GM19438 (cell line): ENCODE results near the gene SH3YL1.
"Not testable (repeated sequence)": the region's sequence is repeated elsewhere in the genome, so short reads cannot be mapped to it uniquely, and the experiment has no call there.

Source experiments
- ATAC-seq: cut with Tn5 transposase; IDR thresholded peaks from one replicate; pipeline ENCODE4 v1.9.1; 2021; ENCODE audit warnings: low read depth; ENCODE audit not compliant: unreplicated experiment

SH3YL1 gene

DNA sequence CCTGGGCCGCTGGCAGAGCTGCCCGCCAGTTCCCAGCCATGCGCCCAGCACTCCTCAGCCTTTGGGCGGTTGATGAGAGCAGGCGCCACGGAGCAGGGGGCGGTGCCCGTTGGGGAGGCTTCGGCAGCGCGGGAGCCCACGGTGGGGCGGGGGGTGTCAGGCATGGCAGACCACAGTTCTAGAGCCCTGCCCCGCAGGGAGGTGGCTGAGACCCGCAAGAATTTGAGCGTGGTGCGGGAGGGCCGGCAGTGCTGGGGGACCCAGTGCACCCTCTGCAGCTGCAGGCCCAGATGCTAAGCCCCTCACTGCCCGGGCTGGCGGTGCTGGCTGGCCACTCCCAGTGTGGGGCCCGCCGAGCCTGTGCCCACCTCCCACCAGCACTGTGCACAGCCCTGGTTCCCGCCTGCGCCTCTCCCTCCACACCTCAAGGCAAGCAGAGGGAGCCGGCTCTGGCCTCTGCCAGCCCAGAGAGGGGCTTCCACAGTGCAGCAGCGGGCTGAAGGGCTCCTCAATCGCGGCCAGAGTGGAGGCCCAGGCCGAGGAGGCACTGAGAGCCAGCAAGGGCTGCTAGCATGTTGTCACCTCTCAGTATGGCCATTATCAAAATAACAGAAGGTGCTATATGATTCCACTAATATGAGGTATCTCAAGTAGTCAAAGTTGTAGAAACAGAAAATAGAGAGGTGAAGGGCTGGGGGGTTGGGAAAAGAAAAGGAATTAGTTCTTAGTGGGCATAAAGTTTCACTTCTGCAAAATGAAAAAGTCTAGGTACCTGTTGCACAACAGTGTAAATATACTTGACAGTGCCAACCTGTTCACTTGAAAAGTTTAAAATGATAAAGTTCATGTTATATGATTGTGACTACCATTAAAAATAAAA, 72.3 kb downstream of the SH3YL1 start:
- ATAC-seq: no peak

DNA sequence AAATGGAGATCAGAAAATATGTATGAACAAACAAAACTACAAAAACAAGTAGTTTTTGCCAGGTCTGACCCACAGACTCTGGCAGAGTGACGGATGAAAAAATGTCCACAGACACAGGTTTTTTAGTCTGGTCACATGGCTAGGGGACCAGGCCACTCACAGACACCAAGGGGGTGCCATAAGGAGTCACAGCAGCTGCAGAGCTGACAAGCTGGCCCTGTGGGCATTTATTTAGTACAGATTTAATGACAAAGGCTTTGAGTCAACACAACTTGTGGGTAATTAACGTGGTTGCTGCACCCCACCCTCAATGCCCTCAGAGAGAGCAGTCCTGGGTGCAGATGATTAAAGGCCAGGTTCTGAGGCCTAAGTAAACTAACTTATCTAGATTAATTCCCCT, 76.0 kb downstream of the SH3YL1 start:
- ATAC-seq: no peak

DNA sequence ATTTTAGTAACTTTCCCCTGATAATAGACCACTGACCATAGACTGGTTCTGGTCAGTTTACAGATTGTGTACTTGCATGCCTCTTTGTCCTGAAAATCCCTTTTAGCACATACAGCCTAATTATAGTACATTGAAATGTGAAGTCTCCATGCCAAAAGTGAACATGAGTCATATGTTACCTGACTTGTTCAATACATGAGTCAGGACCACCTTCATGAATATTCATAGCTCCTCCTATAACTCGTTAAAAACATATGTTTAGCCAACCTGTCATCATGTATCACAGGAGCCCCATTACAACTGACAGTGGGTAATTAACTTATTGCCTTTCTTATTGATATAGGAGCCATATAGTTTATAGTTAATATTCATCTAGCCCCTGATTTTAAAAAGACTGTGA, 78.6 kb downstream of the SH3YL1 start:
- no peak for ATAC-seq

DNA sequence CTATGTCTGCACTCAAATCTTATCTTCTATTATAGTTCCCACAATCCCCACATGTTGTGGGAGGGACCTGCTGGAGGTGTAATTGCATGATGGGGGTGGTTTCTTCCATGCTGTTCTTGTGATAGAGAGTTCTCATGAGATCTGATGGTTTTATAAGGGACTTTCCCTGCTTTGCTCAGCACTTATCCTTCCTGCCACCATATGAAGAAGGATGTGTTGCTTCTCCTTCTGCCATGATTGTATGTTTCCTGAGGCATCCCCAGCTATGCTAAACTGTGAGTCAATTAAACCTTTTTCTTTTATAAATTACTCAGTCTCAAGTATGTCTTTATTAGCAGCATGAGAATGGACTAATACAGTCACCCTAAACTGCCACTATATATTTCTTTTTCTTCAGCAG, 79.1 kb downstream of the SH3YL1 start:
- ATAC-seq: no peak

DNA sequence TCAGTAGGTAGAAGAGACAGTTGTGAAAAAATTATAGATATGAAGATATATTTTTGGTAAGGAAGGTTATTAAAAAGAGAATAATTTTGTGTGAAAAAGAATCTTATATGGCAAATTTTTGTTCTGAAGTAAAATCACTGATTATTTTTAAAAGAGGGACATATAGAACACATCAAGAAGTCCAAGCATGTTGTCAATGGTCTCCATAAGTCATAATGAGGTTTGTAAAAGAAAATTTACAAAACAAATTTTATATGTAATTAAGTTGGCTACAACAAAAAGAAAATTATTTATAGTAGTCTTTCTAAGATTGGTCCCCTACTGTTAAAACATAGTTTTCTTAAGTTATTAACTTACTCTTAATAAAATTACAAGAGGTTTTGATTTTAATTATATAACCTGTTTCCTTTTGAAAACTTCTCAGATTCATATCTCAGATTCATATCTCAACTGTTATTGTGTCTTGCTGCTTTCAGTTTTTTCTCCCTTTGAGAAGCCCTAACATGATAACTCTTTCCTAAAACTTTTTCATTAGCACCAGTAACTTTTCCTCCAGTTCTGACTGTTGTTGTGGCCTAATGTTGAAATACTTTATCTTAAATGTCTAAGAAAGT, 81.2 kb downstream of the SH3YL1 start:
- ATAC-seq: no peak

DNA sequence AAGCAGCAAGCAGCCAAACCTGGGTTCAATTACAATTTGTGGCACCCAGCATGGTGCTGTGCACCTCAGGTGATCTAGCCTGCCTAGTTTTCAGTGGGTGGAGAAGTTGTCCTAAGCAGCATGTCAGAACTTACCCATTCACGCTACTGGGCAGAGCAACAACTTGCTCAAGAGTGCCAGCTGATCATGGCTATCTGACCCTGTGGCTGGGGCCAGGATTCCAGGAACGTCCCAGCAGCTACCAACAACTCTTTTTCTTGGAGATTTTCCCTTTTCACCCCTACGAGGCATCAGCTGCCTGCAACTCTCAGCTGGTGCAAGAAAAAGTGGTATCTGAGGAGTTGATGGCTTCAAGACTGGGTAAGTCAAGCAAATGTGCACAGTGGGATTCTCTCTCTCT, 83.5 kb downstream of the SH3YL1 start:
- no peak for ATAC-seq

DNA sequence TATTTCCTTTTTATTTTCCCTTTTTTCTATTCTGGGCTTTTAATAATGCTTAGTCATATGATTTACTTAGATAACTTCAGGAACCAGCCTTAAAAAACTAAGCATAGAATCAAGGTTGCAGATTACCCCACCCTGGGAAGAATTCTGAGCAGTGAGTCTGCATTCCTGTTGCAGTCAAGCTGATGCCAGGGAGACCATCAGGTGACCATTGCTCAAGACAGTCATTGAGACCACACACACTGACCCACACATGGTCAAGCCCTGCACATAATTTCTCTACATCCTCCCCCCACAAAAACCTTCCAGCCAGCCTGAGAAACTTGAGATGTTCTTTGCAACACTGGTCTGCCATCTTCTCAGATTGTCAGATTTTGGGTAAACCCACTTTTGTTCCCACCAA, 83.9 kb downstream of the SH3YL1 start:
- ATAC-seq: no peak

DNA sequence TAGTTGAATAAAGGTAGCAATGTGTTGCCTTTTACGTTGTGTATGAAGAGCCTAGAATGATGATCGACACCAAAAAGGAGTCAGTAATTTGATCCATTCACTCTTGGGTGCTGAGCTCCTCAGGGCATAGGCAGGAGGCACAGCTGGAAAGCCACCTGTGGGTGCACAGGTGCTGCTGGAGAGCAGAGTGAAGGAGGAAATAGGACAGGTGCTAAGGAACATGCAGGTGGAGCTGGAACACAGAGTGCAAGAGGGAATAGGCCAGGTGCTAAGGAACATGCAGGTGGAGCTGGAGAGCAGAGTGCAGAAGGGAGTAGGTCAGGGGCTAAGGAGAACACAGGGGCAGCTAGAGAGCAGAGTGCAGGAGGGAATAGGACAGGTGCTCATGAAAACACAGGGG, 86.1 kb downstream of the SH3YL1 start:
- no peak for ATAC-seq

DNA sequence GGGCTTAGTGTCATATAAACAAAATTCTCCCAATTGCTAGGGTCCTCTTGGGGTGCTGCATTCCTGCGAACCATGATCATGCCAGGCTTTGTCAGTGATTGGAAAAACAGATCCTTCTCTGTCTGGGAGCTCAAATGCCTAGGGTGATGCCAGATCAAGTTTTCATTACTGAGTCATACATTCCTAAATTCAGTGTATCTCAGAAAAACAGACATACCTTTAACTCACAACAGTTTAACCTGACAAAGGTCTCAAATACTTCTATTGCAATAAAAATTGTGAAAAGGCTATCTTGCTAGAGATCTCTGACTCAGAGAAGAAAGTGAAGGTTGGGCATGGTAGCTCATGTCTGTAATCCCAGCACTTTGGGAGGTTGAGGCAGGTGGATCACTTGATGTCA, 86.9 kb downstream of the SH3YL1 start:
- ATAC-seq: no peak

DNA sequence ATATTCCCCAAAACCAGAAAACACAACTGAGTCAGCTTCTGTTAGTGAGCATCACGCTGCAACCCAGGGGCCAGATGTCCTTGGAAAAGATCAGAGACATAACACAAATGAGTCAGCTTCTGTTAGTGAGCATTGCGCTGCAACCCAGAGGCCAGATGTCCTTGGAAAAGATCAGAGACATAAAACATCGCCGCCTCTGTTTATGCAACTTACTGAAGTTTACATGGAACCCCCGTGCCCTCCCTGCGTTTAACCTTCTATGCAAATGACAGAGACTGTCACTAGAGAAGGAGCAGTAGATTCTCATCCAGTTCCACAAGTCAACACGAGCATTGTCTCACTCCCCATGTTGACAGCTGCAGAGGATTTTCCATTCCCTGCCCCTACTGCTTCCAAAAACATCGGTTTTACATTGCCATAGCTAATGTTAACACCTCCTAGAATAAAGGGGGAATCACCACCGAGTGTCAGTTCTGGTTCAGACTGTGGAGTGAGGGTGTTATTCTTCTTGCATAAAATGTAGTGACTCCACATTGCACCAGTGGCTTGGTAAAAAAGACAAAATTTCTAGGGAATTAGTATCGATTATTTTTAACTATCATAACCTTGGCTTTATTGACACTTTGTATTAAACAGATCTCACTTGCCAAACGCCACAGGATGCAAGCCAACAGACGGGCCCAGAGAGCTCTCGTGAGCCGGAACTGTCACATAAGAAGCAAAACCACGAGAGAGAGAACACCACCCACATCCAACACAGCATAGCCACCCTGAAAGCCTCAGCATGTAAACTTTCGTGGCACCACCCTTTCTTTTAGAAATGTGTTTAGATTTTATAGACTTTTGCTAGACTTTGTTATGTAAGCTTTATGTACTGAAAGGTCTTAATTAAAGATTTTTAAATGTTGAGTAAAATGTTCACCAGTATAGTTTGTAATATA, 87.7 kb downstream of the SH3YL1 start:
- no peak for ATAC-seq

DNA sequence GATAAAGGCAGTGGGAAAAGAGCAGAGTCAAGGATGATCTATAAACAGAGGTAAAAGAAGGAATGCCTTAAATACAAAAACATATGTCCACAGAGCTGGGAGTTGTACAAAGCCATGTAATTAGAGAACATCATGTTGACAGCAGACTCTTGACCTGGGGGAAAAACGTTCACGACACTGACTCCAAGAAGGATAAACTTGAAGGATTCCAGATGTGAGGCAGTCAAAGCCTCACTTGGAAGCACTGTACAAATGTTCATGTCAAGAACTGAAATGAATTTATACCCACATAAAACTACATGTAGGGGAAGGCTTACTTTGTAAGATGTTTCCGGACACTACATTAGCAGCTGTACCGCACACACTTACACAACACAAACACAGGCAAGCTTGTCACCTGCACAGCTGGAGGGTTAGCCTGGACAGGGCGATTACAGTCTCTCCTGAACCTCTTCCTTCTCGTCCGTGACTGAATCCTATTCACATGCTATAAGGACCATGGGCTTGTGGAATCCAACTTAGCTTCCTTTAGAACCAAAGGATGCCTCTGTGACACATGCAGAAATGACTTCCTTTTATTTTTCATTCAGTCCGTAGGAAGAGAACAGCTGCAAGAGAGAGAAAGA, 88.6 kb downstream of the SH3YL1 start:
- no peak for ATAC-seq

DNA sequence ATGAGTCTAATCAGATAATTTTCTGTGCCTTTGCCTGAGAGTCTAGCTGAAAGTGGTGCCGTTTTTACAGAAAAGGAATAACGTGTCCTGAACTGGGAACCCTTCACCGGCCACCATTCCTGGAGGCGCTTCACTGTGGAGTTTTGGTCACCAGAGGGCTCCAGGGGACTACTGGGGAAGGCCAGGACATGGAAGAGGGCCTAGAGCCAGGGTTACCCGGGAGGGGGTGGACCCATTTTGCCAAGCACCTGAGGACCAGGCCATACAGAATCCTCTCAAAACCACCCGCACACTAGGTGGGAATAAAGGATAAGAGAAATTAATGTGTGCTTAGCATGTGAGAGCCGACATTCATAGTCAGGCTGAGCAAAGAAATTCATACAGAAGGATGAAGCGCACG, 91.7 kb downstream of the SH3YL1 start:
- not testable (repeated sequence) for ATAC-seq

DNA sequence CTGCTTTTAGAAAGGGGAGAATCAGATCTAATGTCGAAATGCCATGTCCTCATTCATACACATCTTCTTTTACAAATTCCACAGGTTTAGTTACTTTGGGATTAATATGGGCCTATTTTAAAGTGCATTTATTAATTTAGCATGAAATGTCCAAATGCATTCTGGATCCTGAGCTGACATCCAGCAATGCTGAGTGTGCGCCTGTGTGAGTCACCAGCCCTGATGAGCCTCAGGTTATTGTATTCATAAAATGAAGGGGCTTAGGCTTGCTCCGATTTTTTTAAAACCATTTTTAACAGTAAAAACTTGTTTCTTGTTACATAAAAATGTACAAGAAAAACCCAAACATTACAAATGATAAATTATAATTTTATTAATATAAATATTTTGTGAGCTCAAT, 94.1 kb downstream of the SH3YL1 start:
- no peak for ATAC-seq
